NK-92 treated with Interleukin-12 subunit alpha and Interleukin-12 subunit beta, amount 100 ng/mL, for 24 hours (cell line): ENCODE measurements around the gene HMG20B.
A peak's percentile ranks its signal among the peaks of the same experiment; 100 is the strongest.
"Not testable (repeated sequence)": the region's sequence is repeated elsewhere in the genome, so short reads cannot be mapped to it uniquely, and the experiment has no call there.

Experiments
- DNase-seq: peaks from one replicate; lab custom pipeline; 2025; lab: John Stamatoyannopoulos, UW

The HMG20B gene

GRCh38 chr19:3556423-3556977 is 16.2 kb upstream of the HMG20B start:
- no peak for DNase-seq

DNA sequence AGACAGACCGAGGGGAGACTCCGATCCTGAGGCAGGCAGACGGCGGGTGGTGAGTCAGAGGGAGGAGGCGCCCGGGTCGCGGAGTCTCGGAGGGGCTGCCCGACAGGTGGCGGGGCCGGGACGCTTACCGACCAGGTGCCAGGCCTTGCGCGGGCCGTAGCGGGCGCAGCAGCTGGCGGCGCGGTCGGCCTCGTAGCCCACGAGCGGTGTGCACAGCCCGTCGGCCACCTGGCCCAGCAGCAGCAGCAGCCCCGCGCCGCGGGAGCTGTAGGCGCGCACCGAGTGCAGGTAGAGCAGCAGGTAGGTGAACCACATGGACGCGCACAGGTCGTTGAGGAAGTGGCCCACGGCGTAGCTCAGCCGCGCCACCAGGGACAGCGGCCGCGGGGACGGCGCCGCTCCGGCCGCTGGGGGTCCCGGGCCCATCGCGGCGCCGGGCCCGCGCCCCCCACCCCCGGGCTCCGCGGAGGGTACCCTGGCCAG is 15.7 kb upstream of the HMG20B start:
- DNase-seq = no peak

DNA sequence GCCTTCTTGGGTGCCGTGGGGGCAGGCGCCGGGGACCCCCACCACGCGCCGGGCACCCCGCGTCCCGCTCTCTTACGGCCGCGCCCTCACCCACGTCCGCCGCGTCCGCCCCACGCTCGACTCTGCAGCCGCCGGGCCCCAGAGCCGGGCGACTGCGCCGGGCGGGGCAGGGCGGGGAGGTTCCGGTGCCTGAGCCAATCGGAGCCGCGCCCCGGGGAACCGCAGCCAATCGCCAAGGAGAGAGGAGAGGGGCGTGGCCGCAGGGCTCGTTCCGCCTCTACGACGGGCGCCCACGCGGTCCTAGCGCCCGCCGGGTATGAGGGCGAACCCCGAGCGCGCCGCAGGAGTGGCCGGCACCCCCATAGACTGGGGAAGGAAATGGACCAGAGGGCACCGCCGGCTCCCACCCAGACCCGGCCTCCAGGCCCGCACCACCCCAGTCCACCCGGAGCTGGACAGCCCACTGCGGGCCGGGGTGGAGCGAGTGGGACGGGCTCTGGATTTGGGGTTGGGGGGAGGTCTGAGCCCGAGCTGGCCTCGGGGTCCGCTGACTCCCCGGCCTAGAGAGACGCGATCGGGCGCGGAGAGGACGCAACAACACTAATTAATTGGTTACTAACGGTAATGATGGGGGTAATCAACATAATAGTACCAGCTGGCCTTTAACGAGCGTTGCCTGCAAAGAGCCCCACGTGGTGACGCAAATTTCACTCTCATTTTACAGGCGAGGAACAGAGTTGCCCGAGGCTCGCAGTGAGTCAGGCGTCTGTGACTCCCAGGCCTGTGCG is 15.1 kb upstream of the HMG20B start, which contains the start of gene MFSD12:
TSS of gene MFSD12 (minus strand) at position 126 of the 788 bp plus-strand sequence. CDS start 183 bp downstream, outside the sequence.
- DNase-seq = peak; percentile 85

DNA sequence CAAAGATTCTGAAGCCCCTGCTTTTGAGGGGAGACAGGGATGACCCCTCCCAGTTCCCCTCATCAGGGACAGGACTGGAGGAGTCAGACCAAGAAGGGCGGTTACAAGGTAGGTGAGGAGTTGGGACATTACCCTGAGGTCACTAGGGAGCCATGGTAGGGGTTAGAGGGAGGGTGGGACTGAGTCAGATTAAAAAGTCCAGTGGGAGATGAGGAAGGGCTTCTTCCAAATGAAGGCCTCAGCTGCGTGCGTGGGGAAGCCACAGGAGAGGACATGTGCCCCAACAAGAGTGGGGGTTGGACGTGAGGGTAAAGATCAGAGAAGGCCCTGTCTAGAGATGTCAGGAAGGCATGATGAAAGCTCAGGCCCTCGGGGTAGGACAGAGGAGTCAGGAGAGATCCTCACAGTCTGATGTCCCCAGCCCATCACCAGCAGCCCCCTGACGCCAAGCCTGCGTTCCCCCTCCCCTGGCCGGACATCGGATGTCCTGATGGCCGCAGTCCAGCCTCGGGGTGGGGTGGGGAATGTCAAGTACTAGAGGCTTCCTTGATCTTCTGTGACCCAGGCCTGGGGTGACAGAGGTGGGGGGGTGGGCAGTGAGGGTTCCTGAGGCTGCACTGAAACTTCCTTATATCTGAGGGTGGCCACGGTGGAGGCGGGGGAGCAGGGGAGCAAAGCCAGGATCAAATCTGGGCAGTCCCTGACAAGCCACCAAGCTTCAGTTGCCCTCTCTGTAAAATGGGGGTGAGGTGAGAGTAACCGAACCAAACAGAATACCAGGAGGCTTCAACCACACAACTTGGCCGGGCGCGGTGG is 8.8 kb upstream of the HMG20B start:
- DNase-seq = no peak

DNA sequence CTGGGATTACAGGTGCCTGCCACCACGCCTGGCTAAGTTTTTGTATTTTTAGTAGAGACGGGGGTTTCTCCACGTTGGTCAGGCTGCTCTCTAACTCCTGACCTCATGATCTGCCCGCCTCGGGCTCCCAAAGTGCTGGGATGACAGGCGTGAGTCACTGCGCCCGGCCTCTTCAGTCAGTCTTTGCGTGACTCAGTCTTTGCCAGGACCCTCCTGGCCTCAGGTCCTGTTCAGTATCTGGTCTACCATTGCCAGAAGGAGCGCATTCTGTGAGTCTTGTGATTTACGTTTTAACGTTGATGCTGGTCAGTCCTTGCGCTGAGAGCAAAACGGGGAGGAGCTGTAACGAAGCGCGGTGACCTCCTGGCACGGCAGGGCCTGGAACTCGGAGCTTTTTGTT is 7.6 kb upstream of the HMG20B start:
- no peak for DNase-seq

GRCh38 chr19:3570042-3570441 is 2.7 kb upstream of the HMG20B start:
- not testable (repeated sequence) for DNase-seq

- DNase-seq = no peak
Measured at GRCh38 chr19:3570606-3571011, 2.1 kb upstream of the HMG20B start.

DNA sequence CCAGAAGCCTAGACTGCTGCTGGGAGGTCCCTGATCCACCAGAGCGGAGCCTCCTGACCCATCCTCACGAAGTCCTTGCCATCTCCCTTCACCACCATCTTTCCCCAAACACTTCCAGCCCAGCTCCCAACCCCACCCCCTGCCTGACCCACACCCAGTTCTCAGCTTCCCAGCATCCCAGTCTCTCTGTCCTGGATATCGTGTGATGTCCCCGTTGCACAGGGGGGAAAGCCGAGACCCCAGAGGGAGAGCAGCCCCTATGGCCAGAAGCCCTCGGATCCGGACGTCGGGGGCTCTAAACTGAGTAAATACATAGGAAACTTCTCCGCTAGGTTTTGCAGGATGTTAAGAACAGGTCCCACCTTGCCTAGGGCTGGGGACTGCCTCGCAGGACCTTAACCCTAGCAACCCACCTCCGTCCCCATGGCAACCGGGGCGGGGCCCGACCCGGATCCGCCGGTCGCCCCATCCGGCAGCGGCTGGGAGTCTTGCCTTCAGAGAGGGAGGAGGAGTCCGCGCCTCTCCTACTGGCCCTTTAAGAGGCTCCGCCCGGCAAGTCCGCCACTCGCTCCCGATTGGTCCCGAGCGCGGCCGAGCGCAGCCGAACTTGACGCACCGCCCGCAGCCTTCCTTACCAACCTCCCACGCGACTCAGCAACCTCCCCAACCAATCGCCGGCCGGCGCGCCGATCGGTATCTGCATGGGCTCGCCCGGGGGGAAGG is 451 bp upstream of the HMG20B start:
- peak; percentile 99 for DNase-seq

GRCh38 chr19:3573162-3573857 is 566 bp downstream of the HMG20B start:
- no peak for DNase-seq

DNA sequence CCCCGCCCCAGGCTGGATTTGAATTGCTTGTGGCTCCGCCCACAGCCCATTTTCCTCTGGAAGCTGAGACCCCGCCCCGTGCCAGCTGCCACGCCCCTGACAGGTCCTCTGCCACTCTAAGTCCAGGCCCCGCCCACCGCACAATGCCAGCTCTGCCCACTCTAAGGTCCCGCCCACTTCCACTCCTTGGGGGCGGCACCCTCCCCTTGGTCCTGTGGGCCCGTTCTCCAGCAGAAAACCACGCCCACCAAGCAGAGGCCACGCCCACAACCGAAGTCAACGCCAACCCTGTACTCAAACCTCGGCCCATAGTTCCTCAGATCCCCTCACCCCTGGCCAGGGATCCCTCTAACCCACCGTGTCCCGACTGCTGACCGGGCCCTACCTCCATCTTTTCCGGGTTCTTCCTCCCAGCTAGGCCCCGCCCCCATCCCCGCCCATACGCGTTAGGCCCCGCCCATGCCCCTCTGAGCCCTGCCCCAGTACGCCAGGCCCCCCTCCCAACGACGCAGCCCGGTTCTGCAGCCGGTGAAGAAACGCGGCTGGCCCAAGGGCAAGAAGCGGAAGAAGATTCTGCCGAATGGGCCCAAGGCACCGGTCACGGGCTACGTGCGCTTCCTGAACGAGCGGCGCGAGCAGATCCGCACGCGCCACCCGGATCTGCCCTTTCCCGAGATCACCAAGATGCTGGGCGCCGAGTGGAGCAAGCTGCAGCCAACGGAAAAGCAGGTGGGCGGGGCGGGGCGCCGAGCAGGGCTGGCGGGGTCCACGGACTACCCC is 1.3 kb downstream of the HMG20B start:
- DNase-seq = peak; percentile 70

GRCh38 chr19:3575260-3575741 is 2.6 kb downstream of the HMG20B start:
- DNase-seq = no peak

DNA sequence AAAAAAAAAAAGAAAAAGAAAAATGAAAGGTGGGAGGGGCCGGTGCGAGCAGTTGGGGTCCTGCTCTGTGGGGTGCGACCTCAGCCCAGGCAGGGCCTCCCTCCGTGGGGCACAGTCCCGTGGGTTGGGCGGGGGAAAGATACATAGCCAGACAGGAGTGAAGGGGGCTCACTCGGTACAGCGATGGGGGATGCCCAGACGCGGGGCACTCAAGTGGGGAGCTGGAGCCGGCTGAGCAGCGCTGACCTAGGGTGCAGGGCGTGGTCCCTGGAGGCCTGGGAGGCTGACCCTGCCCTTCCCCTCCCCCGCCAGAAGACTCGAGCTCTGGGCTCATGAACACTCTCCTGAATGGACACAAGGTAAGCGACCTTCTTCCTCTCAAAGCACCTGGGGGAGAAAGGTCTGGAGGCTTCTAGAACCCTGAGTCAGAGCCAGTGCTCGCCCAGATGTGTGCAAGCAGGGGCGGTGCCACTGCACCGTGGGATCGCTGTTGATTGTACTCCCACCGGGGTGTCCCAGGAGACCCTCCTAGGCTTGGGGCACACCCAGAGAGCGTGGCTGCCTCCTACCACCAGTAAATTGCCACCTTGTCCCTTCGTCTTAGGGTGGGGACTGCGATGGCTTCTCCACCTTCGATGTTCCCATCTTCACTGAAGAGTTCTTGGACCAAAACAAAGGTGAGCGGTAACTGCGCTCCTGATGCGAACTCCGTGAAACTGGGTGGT is 3.4 kb downstream of the HMG20B start:
- no peak for DNase-seq

GRCh38 chr19:3576696-3577443 is 4.1 kb downstream of the HMG20B start:
- DNase-seq = no peak

DNA sequence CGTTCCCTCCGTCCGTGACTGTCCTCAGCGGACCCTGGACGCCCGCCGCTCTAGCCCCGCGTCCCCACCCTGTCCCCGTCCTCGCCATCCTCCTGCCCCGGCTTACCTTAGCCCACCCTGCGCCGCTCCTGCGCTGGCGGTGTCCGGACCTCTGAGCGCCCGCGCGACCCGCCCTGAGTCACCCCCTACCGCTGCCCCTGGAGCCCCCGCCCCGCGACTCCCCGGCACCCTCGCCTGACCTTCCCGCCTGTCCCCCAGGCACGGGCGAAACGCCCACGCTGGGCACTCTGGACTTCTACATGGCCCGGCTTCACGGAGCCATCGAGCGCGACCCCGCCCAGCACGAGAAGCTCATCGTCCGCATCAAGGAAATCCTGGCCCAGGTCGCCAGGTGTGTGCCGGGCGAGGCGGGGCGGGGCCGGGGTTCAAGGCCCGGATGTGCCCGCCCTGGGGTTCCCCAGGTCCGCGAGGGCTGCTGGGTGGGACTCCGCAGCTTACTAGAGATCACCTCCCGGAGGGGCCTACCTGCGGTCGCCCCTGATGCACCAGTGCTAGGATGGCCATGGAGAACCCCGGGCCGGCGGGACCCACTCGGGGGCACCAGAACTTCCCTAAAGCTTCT is 5.1 kb downstream of the HMG20B start:
- DNase-seq = no peak

GRCh38 chr19:3578390-3578789 is 5.6 kb downstream of the HMG20B start:
- no peak for DNase-seq

DNA sequence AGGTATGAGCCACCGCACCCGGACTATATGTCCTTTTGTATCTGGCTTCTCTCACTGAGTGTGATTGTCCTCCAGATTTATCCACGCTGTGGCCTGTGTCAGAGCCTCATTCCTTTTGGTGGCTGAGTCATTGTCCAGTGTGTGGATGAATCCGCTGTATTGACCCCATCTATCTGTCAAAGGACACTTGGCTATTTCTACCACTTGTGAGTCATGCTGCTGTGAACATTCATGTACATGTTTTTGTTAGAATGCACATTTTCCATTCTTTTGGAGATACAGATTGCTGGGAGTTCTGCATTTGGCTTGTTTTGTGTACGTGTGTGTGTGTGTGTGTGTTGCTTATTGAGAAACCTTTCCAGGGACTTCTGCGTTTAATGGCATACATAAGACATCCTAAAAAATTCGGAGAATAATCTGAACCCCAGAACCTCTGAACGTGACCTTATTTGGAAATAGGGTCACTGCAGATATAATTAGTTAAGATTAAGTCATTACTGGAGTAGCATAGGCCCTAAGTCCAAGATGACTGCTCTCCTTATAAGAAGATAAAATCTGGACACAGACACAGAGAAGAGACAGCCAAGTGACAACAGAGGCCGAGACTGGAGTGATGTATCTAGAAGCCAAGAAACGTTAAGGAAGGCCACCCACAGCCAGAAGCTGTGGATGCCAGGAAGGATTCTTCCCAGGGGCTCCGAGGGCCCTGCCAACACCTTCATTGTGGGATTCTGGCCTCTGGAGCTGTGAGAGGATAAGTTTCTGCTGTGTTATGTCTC is 7.6 kb downstream of the HMG20B start:
- no peak for DNase-seq

DNA sequence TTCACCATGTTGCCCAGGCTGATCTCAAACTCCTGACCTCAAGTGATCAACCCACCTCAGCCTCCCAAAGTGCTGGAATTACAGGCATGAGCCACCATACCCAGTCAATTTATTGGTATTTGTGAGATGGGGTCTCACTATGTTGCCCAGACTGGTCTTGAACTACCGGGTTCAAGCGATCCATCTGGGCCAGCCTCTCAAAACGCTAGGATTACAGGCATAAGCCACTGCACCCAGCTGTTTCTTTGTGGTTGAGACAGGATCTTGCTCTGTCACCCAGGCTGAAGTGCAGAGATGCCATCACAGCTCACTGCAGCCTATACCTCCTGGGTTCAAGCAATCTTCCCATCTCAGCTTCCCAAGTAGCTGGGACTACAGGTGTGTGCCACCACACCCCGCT is 9.0 kb downstream of the HMG20B start:
- DNase-seq = not testable (repeated sequence)
